Breast epithelium (tissue), 4 donors: ENCODE data around the gene TRIP4. TPM values are rescaled to one million over a fixed set of nuclear protein-coding genes. Genes with fewer than 3 reads are reported as not detected.
"Not testable (repeated sequence)": the region's sequence is repeated elsewhere in the genome, so short reads cannot be mapped to it uniquely, and the experiment has no call there.

ENCODE experiments used
- DNase-seq, 2 donors: peaks; one replicate each; pipeline ENCODE4 v3.0.0-alpha.2; 2019; ENCODE audit warnings: low spot score in 2 of 2
- H3K27ac ChIP-seq, 2 donors: fragments of 200-600 bp; sonication (generic) in 1 of 2; one replicate each; pipeline ENCODE4 v1.5.1; 2016 to 2019; ENCODE audit warnings: mild to moderate bottlenecking in 1 of 2
- H3K27me3 ChIP-seq, 2 donors: fragments of 200-600 bp; sonication (generic) in 1 of 2; one replicate each; pipeline versions ENCODE4 v1.5.1 to v1.6.0; 2017 to 2019; ENCODE audit warnings: control low read depth in 1 of 2, mild to moderate bottlenecking in 1 of 2
- H3K36me3 ChIP-seq: fragments of 200-600 bp; one replicate; pipeline ENCODE4 v1.5.1; 2019
- H3K4me1 ChIP-seq, 2 donors: fragments of 200-600 bp; sonication (generic); one replicate each; pipeline ENCODE4 v1.5.1; 2016 to 2019; ENCODE audit warnings: control low read depth in 1 of 2
- H3K4me3 ChIP-seq, 3 donors: fragments of 200-600 bp; sonication (generic); 1 replicate in 2 of 3; 2 replicates in 1 of 3; pipeline ENCODE4 v1.5.1; 2016 to 2019; ENCODE audit warnings: mild to moderate bottlenecking in 3 of 3, moderate library complexity in 2 of 3
- H3K9me3 ChIP-seq, 2 donors: fragments of 200-600 bp; sonication (generic) in 1 of 2; one replicate each; pipeline ENCODE4 v1.5.1; 2016 to 2019; ENCODE audit warnings: control low read depth in 1 of 2
- CTCF ChIP-seq, 3 donors: fragments of 450-650 bp; IDR thresholded peaks; one replicate each; pipeline ENCODE4 v1.5.1; 2016 to 2017; ENCODE audit warnings: antibody characterized with exemption in 3 of 3, mild to moderate bottlenecking in 3 of 3, moderate library complexity in 3 of 3
- POLR2A ChIP-seq: fragments of 450-650 bp; IDR thresholded peaks from one replicate; pipeline ENCODE4 v1.6.1; 2016; ENCODE audit warnings: antibody characterized with exemption, mild to moderate bottlenecking, moderate library complexity
- POLR2AphosphoS5 ChIP-seq, 3 donors: sonication (generic); formaldehyde crosslinking; IDR thresholded peaks; one replicate each; pipeline ENCODE4 v1.6.1; 2017; ENCODE audit warnings: antibody characterized with exemption in 3 of 3
- intact Hi-C: fragments of 100-400 bp; cut with DNase I; formaldehyde crosslinking; loops from one replicate; pipeline ENCODE4 v1.15.1; 2023; ENCODE audit warnings: low total_unique reads
- total RNA-seq, 3 donors: library from RNA; depleted of rRNA; stranded (reverse); fragments of >200 nt; gene quantifications; one replicate each; pipeline ENCODE4 v1.1.0, GENCODE V29; 2016

The TRIP4 gene
- total RNA-seq, 3 donors from 2014 or later, result 11.8 to 17.1 (median 16.1) TPM

- intact Hi-C loops, result no loop called here
- DNase-seq, result no peak
- Histone ChIP-seq H3K36me3 (no peaks in the 10 kb centered on the region), H3K27ac (no peak overlapping the region), H3K4me3 (no peak overlapping the region), H3K27me3 (no peaks in the 10 kb centered on the region), H3K4me1 (no peaks in the 10 kb centered on the region), H3K9me3 (no peaks in the 10 kb centered on the region)
- no peak for TF ChIP-seq POLR2A
- no peak for TF ChIP-seq POLR2AphosphoS5 (IDR thresholded peaks at IDR 0.05)
- TF ChIP-seq CTCF (IDR thresholded peaks at IDR 0.05), result no peak
Observed at GRCh38 chr15:64386291-64386690, 1.3 kb upstream of the TRIP4 start.

GRCh38 chr15:64389036-64389435 is 1.4 kb downstream of the TRIP4 start:
- Histone ChIP-seq H3K4me1 (no peaks in the 10 kb centered on the region), H3K27ac (no peak overlapping the region), H3K4me3 (peak overlapping the region in 1 of 3 donors; percentile 88), H3K27me3 (no peaks in the 10 kb centered on the region), H3K36me3 (no peaks in the 10 kb centered on the region), H3K9me3 (no peaks in the 10 kb centered on the region)
- intact Hi-C loops, result no loop called here
- TF ChIP-seq CTCF (IDR thresholded peaks at IDR 0.05) (no peak), POLR2A (no peak)
- no peak for DNase-seq

DNA sequence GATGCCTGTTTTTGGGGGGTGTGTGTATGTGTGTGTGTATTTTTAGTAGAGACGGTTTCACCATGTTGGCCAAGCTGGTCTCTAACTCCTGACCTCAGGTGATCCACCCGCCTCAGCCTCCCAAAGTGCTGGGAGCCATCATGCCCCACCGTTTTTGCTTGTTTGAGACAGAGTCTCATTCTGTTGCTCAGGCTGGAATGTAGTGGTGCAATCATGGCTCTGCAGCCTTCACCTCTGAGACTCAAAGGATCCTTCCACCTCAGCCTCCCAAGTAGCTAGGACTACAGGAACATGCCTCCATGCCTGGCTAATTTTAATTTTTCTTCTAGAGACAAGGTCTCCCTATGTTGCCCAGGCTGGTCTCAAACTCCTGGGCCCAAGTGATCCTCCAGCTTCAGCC is 4.8 kb downstream of the TRIP4 start:
- H3K4me3 ChIP-seq, H3K27me3 ChIP-seq, H3K4me1 ChIP-seq, H3K27ac ChIP-seq, H3K36me3 ChIP-seq, H3K9me3 ChIP-seq, intact Hi-C loops, DNase-seq: not testable (repeated sequence)

GRCh38 chr15:64396789-64397188 is 9.2 kb downstream of the TRIP4 start:
- Histone ChIP-seq H3K27ac (no peak overlapping the region), H3K4me1 (no peaks in the 10 kb centered on the region), H3K27me3 (no peaks in the 10 kb centered on the region), H3K36me3 (peaks cover 8% of the 10 kb centered on the region), H3K4me3 (no peak overlapping the region), H3K9me3 (no peaks in the 10 kb centered on the region)
- no peak for TF ChIP-seq POLR2AphosphoS5 (IDR thresholded peaks at IDR 0.05)
- TF ChIP-seq POLR2A, result no peak
- TF ChIP-seq CTCF (IDR thresholded peaks at IDR 0.05), result no peak
- DNase-seq, result no peak
- intact Hi-C loops, result no loop called here

- H3K27me3 ChIP-seq, result no peaks in the 10 kb centered on the region
- H3K9me3 ChIP-seq, result no peaks in the 10 kb centered on the region
- intact Hi-C loops, result no loop called here
- TF ChIP-seq POLR2AphosphoS5 (IDR thresholded peaks at IDR 0.05), result no peak
- no peak for TF ChIP-seq CTCF (IDR thresholded peaks at IDR 0.05)
- TF ChIP-seq POLR2A, result no peak
- no peak overlapping the region for H3K27ac ChIP-seq
- H3K4me1 ChIP-seq, result no peaks in the 10 kb centered on the region
- no peak overlapping the region for H3K4me3 ChIP-seq
- peaks cover 8% of the 10 kb centered on the region for H3K36me3 ChIP-seq
- no peak for DNase-seq
Observed at GRCh38 chr15:64398575-64398974, 10.9 kb downstream of the TRIP4 start.

- no peaks in the 10 kb centered on the region for H3K4me1 ChIP-seq
- H3K4me3 ChIP-seq, result no peak overlapping the region
- no peaks in the 10 kb centered on the region for H3K9me3 ChIP-seq
- peaks cover 8% of the 10 kb centered on the region for H3K36me3 ChIP-seq
- no peak for DNase-seq
- H3K27me3 ChIP-seq, result no peaks in the 10 kb centered on the region
- TF ChIP-seq POLR2AphosphoS5 (IDR thresholded peaks at IDR 0.05), result no peak
- no peak for TF ChIP-seq POLR2A
- no peak for TF ChIP-seq CTCF (IDR thresholded peaks at IDR 0.05)
- no peak overlapping the region for H3K27ac ChIP-seq
- intact Hi-C loops, result no loop called here
Observed at GRCh38 chr15:64400583-64400982, 12.9 kb downstream of the TRIP4 start.
